GM12873 (cell line): ENCODE results near the gene RSPH6A.

Source experiments
- CTCF ChIP-seq: IDR thresholded peaks from 2 replicates; pipeline ENCODE4 v1.5.1; 2012; ENCODE audit warnings: low read depth, mild to moderate bottlenecking, moderate library complexity, low read length, control low read depth; ENCODE audit not compliant: insufficient read depth; ENCODE audit errors: missing control alignments

Gene RSPH6A

GRCh38 chr19:45764945-45765701 lies 50.0 kb downstream of the RSPH6A start:
- no peak for TF ChIP-seq CTCF

GRCh38 chr19:45764475-45764874 lies 50.6 kb downstream of the RSPH6A start:
- TF ChIP-seq CTCF = no peak

- TF ChIP-seq CTCF = no peak
Observed at GRCh38 chr19:45763691-45764294, 51.3 kb downstream of the RSPH6A start.

- no peak for TF ChIP-seq CTCF
Observed at GRCh38 chr19:45762870-45763631, 52.1 kb downstream of the RSPH6A start.

- TF ChIP-seq CTCF = no peak
Observed at GRCh38 chr19:45761714-45762113, 53.4 kb downstream of the RSPH6A start.

GRCh38 chr19:45758921-45759320 lies 56.2 kb downstream of the RSPH6A start:
- no peak for TF ChIP-seq CTCF

GRCh38 chr19:45757695-45758094 lies 57.4 kb downstream of the RSPH6A start:
- no peak for TF ChIP-seq CTCF
